GM19099 (cell line): ENCODE measurements around the gene LRMDA.

Source experiments
- POLR2A ChIP-seq: IDR thresholded peaks from 3 replicates; pipeline ENCODE4 v1.6.1; 2011; ENCODE audit warnings: low read depth; ENCODE audit not compliant: insufficient read length; ENCODE audit errors: extremely low read depth

LRMDA gene

DNA sequence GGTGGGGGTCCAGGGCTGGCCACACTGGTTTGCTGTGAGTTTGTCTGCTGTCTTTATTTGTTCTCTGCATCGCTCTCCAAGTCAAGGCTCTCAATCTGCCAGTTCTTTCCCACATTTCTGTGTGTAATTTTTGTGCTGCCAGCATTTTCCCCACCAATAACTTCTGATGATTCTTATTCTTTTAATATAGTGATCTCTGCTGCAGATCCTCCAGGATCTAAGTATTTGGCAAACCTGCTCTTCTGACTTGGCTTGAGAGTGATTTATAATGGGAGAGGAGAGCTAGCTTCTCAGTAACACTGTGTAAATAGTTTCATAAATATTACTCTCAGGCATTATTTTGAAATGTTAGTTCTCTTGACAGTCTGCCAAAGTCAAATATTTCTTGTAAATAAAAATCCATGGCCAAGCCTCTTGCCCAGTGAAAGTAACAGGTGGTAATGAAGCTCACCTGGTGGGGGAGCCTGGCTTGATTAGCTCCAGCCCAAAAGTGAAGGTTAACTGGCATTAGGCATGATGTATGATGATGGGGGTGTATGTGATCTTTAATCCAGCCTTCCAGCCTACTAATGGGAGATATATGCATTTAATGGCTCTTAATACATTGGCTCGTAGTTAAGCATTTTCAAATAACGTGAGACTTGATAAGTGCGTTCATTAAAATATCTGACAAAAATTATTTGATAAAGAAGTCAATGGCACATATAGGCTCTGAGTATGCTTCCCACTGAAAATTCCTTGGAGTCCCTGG lies 1150.3 kb downstream of the LRMDA start:
- no peak for TF ChIP-seq POLR2A

- no peak for TF ChIP-seq POLR2A
These were observed 1151.1 kb downstream of the LRMDA start for GRCh38 chr10:76582531-76582930.

DNA sequence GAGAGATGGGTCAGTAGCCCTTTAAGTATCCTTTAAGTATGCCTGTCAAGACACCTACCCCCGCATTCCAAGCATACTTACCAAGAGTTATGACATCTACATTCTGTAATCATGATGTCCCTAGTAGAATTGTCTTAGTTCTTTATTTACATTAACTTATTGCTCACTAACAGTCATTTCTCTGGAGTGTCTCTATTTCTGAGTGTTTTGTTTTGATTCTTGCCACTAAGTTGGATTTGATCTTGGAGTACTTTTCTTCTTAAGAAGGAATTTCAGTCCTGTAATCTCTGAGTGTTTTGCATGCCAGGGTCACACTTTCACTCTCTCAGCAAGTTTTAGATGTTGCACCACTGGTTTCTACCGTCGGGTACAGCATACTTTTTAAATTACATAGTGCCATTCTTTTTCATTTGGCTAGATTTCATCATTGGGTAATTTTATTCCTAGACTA lies 1152.3 kb downstream of the LRMDA start:
- no peak for TF ChIP-seq POLR2A
